RWPE1 (cell line): Measurements from ENCODE around the gene LMO3.

ENCODE experiments used
- CTCF ChIA-PET: fragments of 350-600 bp; sonication (Branson Sonifier 250); formaldehyde crosslinking; extraction: SDS; loops from one replicate; lab custom pipeline; 2021; lab: Yijun Ruan, JAX
- POLR2A ChIA-PET: fragments of 400-600 bp; formaldehyde crosslinking; extraction: SDS; loops from one replicate; lab custom pipeline; 2020; ENCODE audit warnings: antibody characterized with exemption; ENCODE audit not compliant: low non-redundant PET; lab: Yijun Ruan, JAX
- DNase-seq: peaks from one replicate; pipeline ENCODE4 v3.0.0; 2012; ENCODE audit warnings: low spot score
- H3K27ac ChIP-seq: fragments of 450-650 bp; 2 replicates; pipeline ENCODE4 v1.5.1; 2017
- TF ChIP-seq, protein P1 (sequence below): fragments of 450-650 bp; conservative IDR thresholded peaks from 2 replicates; pipeline ENCODE4 v1.5.1; 2017; ENCODE audit warnings: low read depth, mild to moderate bottlenecking

Gene LMO3

DNA sequence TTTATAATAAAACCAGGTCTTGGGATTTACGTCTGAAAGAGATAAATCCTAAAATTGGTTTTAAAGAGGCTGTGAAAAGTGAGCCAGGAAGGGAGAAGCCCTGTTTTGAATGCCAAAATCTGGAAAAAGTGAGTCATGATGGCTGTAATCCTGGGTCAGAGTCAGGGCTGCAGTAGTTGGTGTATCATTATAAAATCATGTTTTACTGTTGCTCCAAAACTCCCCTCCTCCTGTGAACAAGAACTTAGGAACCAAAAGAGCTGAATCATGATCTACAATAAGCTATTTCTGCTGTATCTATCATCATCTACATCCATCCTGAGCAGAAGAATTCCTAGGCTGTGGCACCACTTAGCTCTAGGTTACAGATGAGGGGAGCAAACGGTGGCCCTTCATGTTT lies 79.3 kb downstream of the LMO3 start:
- H3K27ac ChIP-seq, result no peak overlapping the region
- ChIA-PET POLR2A (no interaction called here), CTCF (interaction anchor here (0.7 kb wide), 1 partner anchor 157 kb away, joined by 4 read pairs; no protein-coding TSS in a partner anchor)
- DNase-seq, result peak; percentile 13
- TF ChIP-seq, protein P1, sequence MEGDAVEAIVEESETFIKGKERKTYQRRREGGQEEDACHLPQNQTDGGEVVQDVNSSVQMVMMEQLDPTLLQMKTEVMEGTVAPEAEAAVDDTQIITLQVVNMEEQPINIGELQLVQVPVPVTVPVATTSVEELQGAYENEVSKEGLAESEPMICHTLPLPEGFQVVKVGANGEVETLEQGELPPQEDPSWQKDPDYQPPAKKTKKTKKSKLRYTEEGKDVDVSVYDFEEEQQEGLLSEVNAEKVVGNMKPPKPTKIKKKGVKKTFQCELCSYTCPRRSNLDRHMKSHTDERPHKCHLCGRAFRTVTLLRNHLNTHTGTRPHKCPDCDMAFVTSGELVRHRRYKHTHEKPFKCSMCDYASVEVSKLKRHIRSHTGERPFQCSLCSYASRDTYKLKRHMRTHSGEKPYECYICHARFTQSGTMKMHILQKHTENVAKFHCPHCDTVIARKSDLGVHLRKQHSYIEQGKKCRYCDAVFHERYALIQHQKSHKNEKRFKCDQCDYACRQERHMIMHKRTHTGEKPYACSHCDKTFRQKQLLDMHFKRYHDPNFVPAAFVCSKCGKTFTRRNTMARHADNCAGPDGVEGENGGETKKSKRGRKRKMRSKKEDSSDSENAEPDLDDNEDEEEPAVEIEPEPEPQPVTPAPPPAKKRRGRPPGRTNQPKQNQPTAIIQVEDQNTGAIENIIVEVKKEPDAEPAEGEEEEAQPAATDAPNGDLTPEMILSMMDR, result no peak

GRCh38 chr12:16524378-16524777 lies 81.6 kb downstream of the LMO3 start:
- peak; percentile 20 for DNase-seq
- H3K27ac ChIP-seq, result no peak overlapping the region
- TF ChIP-seq, protein P1, result no peak
- ChIA-PET CTCF (no interaction called here), POLR2A (no interaction called here)

DNA sequence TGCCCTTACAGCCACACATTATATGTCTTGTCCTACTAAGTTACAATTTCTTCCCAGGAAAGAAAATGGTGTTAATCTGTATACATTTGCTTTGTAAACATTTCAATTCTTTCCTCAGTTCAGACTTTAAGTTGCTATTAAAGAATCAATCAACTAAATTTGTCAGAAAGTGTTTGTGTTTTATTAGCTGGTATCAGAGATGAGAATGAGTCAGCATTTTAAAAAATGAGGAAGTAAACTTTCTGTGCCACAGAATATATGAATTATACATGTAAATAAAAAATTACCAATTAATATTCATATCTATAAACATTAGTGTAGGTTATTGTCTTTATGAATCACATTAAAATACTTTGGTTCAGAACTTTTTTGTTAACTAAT lies 82.0 kb downstream of the LMO3 start:
- CTCF ChIA-PET, result no interaction called here
- TF ChIP-seq, protein P1, result no peak
- no peak overlapping the region for H3K27ac ChIP-seq
- POLR2A ChIA-PET, result no interaction called here
- DNase-seq, result no peak

DNA sequence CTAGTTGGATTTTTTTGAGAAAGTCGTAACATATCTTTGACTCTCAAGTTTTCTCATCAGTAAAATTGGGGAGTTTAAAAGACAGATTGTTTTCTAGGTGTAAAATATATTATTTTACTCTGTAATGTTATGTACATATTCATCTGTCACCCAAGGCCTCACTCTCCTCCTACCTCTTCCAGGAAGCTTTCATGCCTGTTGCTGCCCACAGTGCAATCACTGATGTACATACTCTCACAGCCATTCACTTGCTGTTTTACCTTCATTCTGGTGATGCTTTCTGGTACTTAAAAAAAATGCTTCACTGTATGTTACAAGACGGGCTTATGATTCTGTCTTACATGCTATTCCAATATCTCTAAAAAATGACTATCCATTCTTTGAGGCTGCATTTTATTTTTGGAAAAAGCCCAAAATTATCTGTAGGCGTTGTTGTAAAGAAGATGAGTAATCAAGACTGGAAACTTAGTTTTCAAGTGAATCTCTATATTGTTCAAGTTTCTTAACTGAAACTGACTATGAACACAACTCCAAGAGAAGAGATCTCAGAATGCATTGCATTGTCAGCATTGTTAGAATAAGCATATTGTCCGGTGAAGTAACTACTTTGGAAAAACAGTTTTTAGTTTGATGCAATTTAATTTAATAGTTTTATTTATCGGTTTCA lies 82.5 kb downstream of the LMO3 start:
- POLR2A ChIA-PET, result no interaction called here

DNA sequence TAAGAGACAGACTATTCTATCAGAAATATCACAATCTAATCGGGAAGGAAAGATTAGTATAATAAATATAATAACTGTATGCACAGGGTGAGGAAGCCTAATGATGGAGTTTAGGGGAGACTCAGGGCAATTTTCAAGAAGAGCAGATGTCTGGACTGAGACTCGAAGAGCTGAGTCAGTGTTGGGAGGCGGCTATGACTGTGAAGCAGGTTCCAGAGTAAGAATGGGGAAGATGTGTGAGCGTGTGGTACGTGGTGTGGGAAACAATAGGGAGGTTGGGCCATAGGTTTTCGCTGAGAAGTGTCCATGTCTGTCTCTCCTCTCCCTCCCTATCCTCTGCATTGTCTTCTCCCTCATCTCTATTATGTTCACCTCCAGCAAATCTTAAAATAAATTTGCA lies 85.6 kb downstream of the LMO3 start:
- TF ChIP-seq, protein P1, result no peak
- peak; percentile 4 for DNase-seq
- ChIA-PET CTCF (no interaction called here), POLR2A (no interaction called here)
- no peak overlapping the region for H3K27ac ChIP-seq

More for the DNA sequence above, 82.5 kb downstream of the LMO3 start:
- H3K27ac ChIP-seq, result no peak overlapping the region
- DNase-seq, result no peak
- TF ChIP-seq, protein P1, result no peak
- CTCF ChIA-PET, result no interaction called here

DNA sequence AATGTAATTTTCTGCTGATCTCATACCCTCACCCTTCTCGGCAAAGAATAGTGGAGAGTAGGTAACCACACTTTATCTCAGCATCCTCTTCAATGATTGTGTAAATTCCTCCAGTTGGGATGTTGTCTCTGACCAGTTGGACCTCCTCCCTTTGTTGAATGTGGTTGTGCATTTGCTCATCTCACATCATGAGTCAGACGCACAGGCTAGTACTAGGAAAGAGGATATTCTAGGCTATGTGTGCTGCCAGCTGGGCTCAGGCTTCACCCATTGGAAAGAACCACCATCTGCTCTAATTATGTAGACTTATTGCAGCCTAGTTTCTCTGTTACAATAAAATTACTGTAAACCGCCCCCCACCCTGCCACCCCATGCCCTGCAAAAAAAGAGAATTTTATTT lies 90.3 kb downstream of the LMO3 start:
- POLR2A ChIA-PET, result no interaction called here
- CTCF ChIA-PET, result no interaction called here
- DNase-seq, result no peak
- H3K27ac ChIP-seq, result no peak overlapping the region
- TF ChIP-seq, protein P1, result no peak
